Activated CD4-positive, alpha-beta T cell treated with anti-CD3 and anti-CD28 coated beads, Interleukin-2, amount 10 ng/mL, durations not matched to agents 24 days and 14 days (primary cell): ENCODE measurements around the gene CYBB. TPM values are rescaled to one million over a fixed set of nuclear protein-coding genes. Genes with fewer than 3 reads are reported as not detected.
"Not testable (repeated sequence)": the region's sequence is repeated elsewhere in the genome, so short reads cannot be mapped to it uniquely, and the experiment has no call there.

Experiments used
- DNase-seq: peaks from one replicate; pipeline ENCODE4 v3.0.0; 2022
- H3K27ac Mint-ChIP-seq: one replicate; pipeline ENCODE4 v1.8.0; 2022; ENCODE audit warnings: mild to moderate bottlenecking, mixed read lengths
- H3K27me3 Mint-ChIP-seq: one replicate; pipeline ENCODE4 v1.8.0; 2022; ENCODE audit warnings: mixed read lengths
- H3K36me3 Mint-ChIP-seq: one replicate; pipeline ENCODE4 v1.8.0; 2022; ENCODE audit warnings: low read depth, mild to moderate bottlenecking, mixed read lengths
- H3K4me1 Mint-ChIP-seq: one replicate; pipeline ENCODE4 v1.8.0; 2021; ENCODE audit warnings: mixed read lengths
- H3K4me3 Mint-ChIP-seq: one replicate; pipeline ENCODE4 v1.8.0; 2022; ENCODE audit warnings: mild to moderate bottlenecking, moderate library complexity, mixed read lengths
- H3K9me3 Mint-ChIP-seq: one replicate; pipeline ENCODE4 v1.8.0; 2021; ENCODE audit warnings: mixed read lengths
- intact Hi-C: fragments of 100-400 bp; cut with micrococcal nuclease; formaldehyde crosslinking; loops from one replicate; pipeline ENCODE4 v1.15.1; 2023
- total RNA-seq: library from RNA; stranded (reverse); gene quantifications from 2 replicates; pipeline ENCODE4 v1.2.3, GENCODE V29; 2022

Gene CYBB
- total RNA-seq, 1 donor from 2014 or later, result not detected

GRCh38 chrX:37765507-37765906 is 14.4 kb upstream of the CYBB start:
- H3K27me3 Mint-ChIP-seq, result peaks cover under 1% of the 10 kb centered on the region
- peaks cover 5% of the 10 kb centered on the region for H3K9me3 Mint-ChIP-seq
- H3K36me3 Mint-ChIP-seq, result no peaks in the 10 kb centered on the region
- intact Hi-C loops, result no loop called here
- H3K4me1 Mint-ChIP-seq, result peaks cover 7% of the 10 kb centered on the region
- DNase-seq, result no peak
- no peak overlapping the region for H3K27ac Mint-ChIP-seq
- no peak overlapping the region for H3K4me3 Mint-ChIP-seq

GRCh38 chrX:37767430-37767829 is 12.4 kb upstream of the CYBB start:
- no peak for DNase-seq
- no peak overlapping the region for H3K4me3 Mint-ChIP-seq
- no peak overlapping the region for H3K27ac Mint-ChIP-seq
- H3K27me3 Mint-ChIP-seq, result peaks cover 3% of the 10 kb centered on the region
- no peaks in the 10 kb centered on the region for H3K36me3 Mint-ChIP-seq
- H3K9me3 Mint-ChIP-seq, result peaks cover 5% of the 10 kb centered on the region
- peaks cover 7% of the 10 kb centered on the region for H3K4me1 Mint-ChIP-seq
- intact Hi-C loops, result no loop called here

DNA sequence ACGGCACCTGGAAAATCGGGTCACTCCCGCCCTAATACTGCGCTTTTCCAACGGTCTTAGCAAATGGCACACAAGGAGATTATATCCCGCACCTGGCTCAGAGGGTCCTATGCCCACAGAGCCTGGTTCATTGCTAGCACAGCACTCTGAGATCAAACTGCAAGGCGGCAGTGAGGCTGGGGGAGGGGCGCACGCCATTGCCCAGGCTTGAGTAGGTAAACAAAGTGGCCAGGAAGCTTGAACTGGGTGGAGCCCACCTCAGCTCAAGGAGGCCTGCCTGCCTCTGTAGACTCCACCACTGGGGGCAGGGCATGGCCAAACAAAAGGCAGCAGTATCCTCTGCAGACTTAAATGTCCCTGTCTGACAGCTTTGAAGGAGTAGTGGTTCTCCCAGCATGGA is 11.0 kb upstream of the CYBB start:
- H3K27ac Mint-ChIP-seq, H3K36me3 Mint-ChIP-seq, intact Hi-C loops, H3K27me3 Mint-ChIP-seq, H3K9me3 Mint-ChIP-seq, DNase-seq, H3K4me3 Mint-ChIP-seq, H3K4me1 Mint-ChIP-seq: not testable (repeated sequence)

DNA sequence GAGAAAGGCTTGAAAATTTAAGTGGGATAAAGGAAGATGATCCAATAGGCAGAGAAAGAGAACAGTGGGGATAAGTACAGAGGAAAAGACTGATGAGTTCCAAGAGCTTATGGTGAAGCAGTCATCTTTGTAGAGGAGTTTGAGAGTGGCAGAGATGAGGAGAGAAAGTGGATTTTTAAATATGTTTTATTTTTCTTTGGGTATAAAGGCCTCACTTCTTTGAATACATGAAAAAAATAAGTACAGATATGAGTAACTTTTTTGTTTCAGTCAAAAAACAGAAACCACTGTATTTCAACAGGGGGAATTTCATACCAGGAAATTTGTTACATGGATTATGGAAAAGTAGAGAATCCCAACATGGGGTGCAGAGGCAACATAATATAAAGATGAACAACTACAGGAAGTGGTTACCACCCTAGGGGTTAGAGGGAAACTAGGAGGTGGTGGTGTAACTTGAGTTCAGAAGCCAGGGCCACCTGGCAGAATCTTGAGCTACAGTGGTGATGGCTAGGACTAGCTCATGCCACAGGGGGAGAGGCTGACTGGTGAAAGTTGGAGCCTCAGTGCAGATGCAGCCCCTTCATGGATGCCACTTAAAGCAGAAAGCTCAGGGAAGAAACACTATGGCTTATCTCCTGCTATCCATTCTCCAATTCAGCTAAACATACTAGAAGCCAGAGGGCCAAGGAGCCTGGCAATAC is 3.4 kb upstream of the CYBB start:
- Mint-ChIP-seq H3K4me3 (peak overlapping the region; percentile 19), H3K36me3 (no peaks in the 10 kb centered on the region), H3K9me3 (no peaks in the 10 kb centered on the region), H3K27me3 (no peaks in the 10 kb centered on the region), H3K4me1 (peaks cover 18% of the 10 kb centered on the region), H3K27ac (peak overlapping the region; percentile 34)
- DNase-seq, result peak; percentile 63
- intact Hi-C loops, result loop anchor here (1.0 kb wide), 1 partner anchor 30 kb away; no protein-coding TSS in a partner anchor

- intact Hi-C loops, result loop anchor here (1.0 kb wide), 1 partner anchor 31 kb away; no protein-coding TSS in a partner anchor
- no peaks in the 10 kb centered on the region for H3K27me3 Mint-ChIP-seq
- peaks cover 18% of the 10 kb centered on the region for H3K4me1 Mint-ChIP-seq
- no peaks in the 10 kb centered on the region for H3K9me3 Mint-ChIP-seq
- no peaks in the 10 kb centered on the region for H3K36me3 Mint-ChIP-seq
- DNase-seq, result no peak
- peak overlapping the region; percentile 19 for H3K4me3 Mint-ChIP-seq
- H3K27ac Mint-ChIP-seq, result peak overlapping the region; percentile 34
Observed at GRCh38 chrX:37776987-37777325, 2.9 kb upstream of the CYBB start.

DNA sequence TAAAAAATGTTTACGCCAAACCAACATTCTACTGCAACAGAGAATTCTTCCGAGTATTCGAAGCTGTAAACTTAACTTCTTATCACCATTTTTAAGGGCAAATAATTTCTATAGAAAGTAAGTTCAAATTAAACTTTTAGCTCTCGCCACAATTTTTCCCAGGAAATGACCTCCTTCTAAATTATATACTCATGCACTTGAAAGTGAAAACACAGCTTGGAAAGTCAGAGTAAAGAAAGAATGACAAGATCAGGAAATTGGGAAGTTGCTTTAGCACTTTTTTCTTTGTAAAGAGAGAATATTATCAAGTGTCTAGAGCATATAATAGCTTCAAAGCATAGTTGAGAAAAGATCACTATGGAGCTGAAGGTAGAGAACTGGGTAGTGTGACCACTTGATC is 1.2 kb downstream of the CYBB start:
- Mint-ChIP-seq H3K27ac (no peak overlapping the region), H3K36me3 (no peaks in the 10 kb centered on the region), H3K9me3 (no peaks in the 10 kb centered on the region), H3K4me3 (no peak overlapping the region), H3K4me1 (peaks cover 12% of the 10 kb centered on the region), H3K27me3 (no peaks in the 10 kb centered on the region)
- no peak for DNase-seq
- intact Hi-C loops, result no loop called here

DNA sequence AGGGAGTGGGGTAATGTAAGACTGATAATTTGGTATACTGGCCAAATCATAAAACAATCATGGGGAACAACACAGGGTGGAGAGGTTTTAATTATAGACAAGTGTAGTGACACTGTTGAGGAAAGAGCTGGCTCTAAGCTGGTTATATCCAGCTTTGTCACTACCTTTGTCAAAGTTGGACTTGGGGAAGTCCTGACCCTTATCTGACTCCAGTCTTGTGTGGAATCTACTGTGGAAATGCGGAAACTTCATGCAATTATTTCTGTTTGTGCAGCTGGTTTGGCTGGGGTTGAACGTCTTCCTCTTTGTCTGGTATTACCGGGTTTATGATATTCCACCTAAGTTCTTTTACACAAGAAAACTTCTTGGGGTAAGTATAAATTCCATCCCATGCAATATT is 2.0 kb downstream of the CYBB start:
- peaks cover 10% of the 10 kb centered on the region for H3K4me1 Mint-ChIP-seq
- H3K27ac Mint-ChIP-seq, result no peak overlapping the region
- no peaks in the 10 kb centered on the region for H3K27me3 Mint-ChIP-seq
- intact Hi-C loops, result no loop called here
- H3K36me3 Mint-ChIP-seq, result no peaks in the 10 kb centered on the region
- no peaks in the 10 kb centered on the region for H3K9me3 Mint-ChIP-seq
- DNase-seq, result no peak
- no peak overlapping the region for H3K4me3 Mint-ChIP-seq

GRCh38 chrX:37782359-37782758 is 2.5 kb downstream of the CYBB start:
- Mint-ChIP-seq H3K27ac (no peak overlapping the region), H3K4me3 (no peak overlapping the region), H3K9me3 (peaks cover 3% of the 10 kb centered on the region), H3K27me3 (no peaks in the 10 kb centered on the region), H3K4me1 (peaks cover 12% of the 10 kb centered on the region), H3K36me3 (no peaks in the 10 kb centered on the region)
- no peak for DNase-seq
- intact Hi-C loops, result no loop called here

DNA sequence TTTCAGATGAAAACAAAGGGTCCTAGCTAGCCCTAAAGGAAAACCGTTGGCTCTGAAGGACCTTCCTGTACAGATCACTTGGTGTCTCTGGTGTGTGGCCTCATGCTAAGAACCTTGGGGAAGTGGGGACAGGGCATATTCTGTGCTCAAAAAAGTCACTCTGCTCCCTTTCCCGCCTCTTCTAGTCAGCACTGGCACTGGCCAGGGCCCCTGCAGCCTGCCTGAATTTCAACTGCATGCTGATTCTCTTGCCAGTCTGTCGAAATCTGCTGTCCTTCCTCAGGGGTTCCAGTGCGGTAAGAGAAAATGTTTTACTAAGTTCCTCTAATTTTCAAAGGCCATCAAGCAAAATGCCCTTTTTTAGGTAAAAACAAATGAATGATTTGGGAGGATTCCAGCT is 3.4 kb downstream of the CYBB start:
- peaks cover 3% of the 10 kb centered on the region for H3K9me3 Mint-ChIP-seq
- no peak overlapping the region for H3K27ac Mint-ChIP-seq
- H3K4me3 Mint-ChIP-seq, result no peak overlapping the region
- no peak for DNase-seq
- H3K4me1 Mint-ChIP-seq, result peaks cover 14% of the 10 kb centered on the region
- no peaks in the 10 kb centered on the region for H3K36me3 Mint-ChIP-seq
- no peaks in the 10 kb centered on the region for H3K27me3 Mint-ChIP-seq
- intact Hi-C loops, result no loop called here

GRCh38 chrX:37785569-37785968 is 5.7 kb downstream of the CYBB start:
- no peak overlapping the region for H3K27ac Mint-ChIP-seq
- H3K4me1 Mint-ChIP-seq, result peaks cover 14% of the 10 kb centered on the region
- no peak for DNase-seq
- no peak overlapping the region for H3K4me3 Mint-ChIP-seq
- intact Hi-C loops, result no loop called here
- no peaks in the 10 kb centered on the region for H3K36me3 Mint-ChIP-seq
- H3K9me3 Mint-ChIP-seq, result peaks cover 3% of the 10 kb centered on the region
- no peaks in the 10 kb centered on the region for H3K27me3 Mint-ChIP-seq

DNA sequence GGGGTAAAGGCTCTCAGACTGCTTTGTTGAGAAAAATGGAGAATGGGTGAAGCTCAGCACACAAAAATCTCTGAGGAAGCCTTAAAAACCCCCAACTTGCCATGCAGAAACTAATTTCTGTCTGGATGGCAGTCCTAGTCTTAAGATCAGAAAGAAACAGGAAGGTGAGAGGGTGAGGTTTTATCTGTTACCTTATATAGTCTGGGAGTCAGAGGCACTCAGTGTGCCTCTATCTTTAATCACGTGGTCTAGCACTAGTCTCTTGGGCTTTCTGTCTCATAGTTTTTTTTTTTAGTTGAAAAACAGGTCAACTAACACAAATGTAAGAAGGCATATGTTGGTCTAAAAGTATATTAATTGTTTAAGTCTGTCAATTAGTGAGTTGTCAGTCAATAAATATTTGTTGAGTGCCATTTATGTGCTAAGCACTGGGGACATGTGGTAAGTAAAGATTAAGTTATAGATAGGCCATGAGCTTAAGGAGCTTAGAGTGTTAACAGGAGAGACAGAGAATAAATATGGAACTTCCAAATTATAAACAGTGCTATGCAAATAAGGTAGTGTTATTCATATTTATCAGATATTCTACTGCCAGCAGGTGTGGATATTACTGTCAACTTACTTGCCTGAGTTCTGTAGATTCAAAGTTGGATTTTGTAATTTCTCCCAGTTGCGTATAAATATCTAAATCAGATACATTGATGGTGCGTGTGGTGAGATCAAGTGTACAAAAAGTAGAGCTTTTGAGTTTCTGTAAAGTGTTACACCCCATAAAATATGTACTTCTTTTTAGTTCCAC is 7.0 kb downstream of the CYBB start:
- intact Hi-C loops, result no loop called here
- H3K27ac Mint-ChIP-seq, result no peak overlapping the region
- peaks cover 14% of the 10 kb centered on the region for H3K4me1 Mint-ChIP-seq
- no peaks in the 10 kb centered on the region for H3K27me3 Mint-ChIP-seq
- H3K9me3 Mint-ChIP-seq, result peaks cover 3% of the 10 kb centered on the region
- no peaks in the 10 kb centered on the region for H3K36me3 Mint-ChIP-seq
- peak overlapping the region; percentile 8 for H3K4me3 Mint-ChIP-seq
- no peak for DNase-seq

GRCh38 chrX:37787423-37787869 is 7.6 kb downstream of the CYBB start:
- no peaks in the 10 kb centered on the region for H3K36me3 Mint-ChIP-seq
- H3K4me3 Mint-ChIP-seq, result no peak overlapping the region
- peaks cover 3% of the 10 kb centered on the region for H3K9me3 Mint-ChIP-seq
- intact Hi-C loops, result no loop called here
- H3K4me1 Mint-ChIP-seq, result peaks cover 14% of the 10 kb centered on the region
- no peak overlapping the region for H3K27ac Mint-ChIP-seq
- no peaks in the 10 kb centered on the region for H3K27me3 Mint-ChIP-seq
- DNase-seq, result no peak

DNA sequence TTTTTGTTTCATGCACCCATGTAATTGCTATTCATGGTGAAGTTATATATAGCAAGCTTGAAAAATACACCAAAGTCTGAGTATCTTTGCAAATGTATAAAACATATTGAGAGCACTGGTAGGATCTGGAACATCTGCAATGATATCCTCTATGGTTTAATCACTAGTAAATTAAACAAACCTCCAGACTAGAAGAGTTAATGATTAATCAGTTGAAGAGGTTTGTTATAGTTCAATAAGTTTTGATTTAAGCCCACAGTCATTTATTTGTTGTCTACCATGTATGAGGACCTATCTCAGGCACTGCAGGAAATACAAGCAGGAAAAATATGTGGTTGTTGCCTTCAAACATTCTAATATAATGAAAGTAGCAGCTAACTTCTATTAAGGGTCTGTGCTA is 16.5 kb downstream of the CYBB start:
- Mint-ChIP-seq H3K9me3 (no peaks in the 10 kb centered on the region), H3K36me3 (no peaks in the 10 kb centered on the region), H3K4me1 (peaks cover 3% of the 10 kb centered on the region), H3K4me3 (no peak overlapping the region), H3K27me3 (no peaks in the 10 kb centered on the region), H3K27ac (no peak overlapping the region)
- DNase-seq, result no peak
- intact Hi-C loops, result no loop called here

DNA sequence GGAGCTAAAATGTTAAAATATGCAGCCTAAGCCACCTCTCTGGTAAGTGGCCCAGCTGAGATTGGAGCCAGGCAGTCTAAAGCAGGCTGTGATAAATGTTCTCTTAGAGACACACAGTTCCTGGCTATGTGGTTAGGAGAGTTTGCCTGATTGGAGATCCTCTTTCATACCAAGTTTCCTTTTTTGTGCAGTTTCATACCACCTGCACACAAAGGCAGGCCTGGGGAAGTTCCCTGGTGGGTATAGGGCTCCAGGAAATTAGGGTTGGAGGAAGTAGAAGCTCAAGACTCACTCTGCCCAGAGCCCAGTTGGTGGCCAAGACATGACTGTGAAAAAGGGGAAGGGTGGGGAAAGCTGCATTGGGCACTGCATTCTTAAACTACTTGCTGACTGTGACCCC is 16.9 kb downstream of the CYBB start:
- intact Hi-C loops, result no loop called here
- Mint-ChIP-seq H3K4me3 (no peak overlapping the region), H3K9me3 (no peaks in the 10 kb centered on the region), H3K4me1 (peaks cover 3% of the 10 kb centered on the region), H3K27me3 (no peaks in the 10 kb centered on the region), H3K27ac (no peak overlapping the region), H3K36me3 (no peaks in the 10 kb centered on the region)
- DNase-seq, result no peak
